22Rv1 (cell line): ENCODE measurements around the gene MTHFD1L.

Experiments used
- ZFX ChIP-seq: fragments of 450-650 bp; IDR thresholded peaks from 2 replicates; pipeline ENCODE4 v1.6.1; 2017; ENCODE audit warnings: antibody characterized with exemption, borderline replicate concordance
- TF ChIP-seq, protein P1 (sequence below): fragments of 450-650 bp; IDR thresholded peaks from 2 replicates; pipeline ENCODE4 v1.5.1; 2017; ENCODE audit warnings: mild to moderate bottlenecking

DNA sequence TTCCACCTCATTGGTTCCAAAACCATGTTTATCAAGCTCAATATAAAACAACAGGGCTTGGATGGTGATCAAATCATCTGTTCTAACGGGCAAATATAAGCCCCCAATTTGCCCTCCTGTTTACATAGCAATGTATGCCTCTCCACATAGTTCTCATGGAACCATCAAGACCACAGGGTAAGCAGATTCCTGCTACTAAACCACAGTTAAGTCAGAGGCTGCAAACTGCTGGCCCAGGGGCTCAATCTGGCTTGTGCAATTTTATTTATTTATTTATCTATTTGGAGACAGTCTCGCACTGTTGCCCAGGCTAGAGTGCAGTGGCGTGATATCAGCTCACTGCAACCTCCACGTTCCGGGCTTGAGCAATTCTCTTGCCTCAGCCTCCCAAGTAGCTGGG is 18.9 kb upstream of the MTHFD1L start:
- no peak for TF ChIP-seq ZFX
- TF ChIP-seq, protein P1, sequence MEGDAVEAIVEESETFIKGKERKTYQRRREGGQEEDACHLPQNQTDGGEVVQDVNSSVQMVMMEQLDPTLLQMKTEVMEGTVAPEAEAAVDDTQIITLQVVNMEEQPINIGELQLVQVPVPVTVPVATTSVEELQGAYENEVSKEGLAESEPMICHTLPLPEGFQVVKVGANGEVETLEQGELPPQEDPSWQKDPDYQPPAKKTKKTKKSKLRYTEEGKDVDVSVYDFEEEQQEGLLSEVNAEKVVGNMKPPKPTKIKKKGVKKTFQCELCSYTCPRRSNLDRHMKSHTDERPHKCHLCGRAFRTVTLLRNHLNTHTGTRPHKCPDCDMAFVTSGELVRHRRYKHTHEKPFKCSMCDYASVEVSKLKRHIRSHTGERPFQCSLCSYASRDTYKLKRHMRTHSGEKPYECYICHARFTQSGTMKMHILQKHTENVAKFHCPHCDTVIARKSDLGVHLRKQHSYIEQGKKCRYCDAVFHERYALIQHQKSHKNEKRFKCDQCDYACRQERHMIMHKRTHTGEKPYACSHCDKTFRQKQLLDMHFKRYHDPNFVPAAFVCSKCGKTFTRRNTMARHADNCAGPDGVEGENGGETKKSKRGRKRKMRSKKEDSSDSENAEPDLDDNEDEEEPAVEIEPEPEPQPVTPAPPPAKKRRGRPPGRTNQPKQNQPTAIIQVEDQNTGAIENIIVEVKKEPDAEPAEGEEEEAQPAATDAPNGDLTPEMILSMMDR: no peak
